GM19023 (cell line): Measurements from ENCODE around the gene PLXNB3.
"Not testable (repeated sequence)": the region's sequence is repeated elsewhere in the genome, so short reads cannot be mapped to it uniquely, and the experiment has no call there.

Experiments used
- ATAC-seq: cut with Tn5 transposase; IDR thresholded peaks from one replicate; pipeline ENCODE4 v1.9.1; 2021; ENCODE audit warnings: mild to moderate bottlenecking, moderate library complexity; ENCODE audit not compliant: unreplicated experiment

Gene PLXNB3

DNA sequence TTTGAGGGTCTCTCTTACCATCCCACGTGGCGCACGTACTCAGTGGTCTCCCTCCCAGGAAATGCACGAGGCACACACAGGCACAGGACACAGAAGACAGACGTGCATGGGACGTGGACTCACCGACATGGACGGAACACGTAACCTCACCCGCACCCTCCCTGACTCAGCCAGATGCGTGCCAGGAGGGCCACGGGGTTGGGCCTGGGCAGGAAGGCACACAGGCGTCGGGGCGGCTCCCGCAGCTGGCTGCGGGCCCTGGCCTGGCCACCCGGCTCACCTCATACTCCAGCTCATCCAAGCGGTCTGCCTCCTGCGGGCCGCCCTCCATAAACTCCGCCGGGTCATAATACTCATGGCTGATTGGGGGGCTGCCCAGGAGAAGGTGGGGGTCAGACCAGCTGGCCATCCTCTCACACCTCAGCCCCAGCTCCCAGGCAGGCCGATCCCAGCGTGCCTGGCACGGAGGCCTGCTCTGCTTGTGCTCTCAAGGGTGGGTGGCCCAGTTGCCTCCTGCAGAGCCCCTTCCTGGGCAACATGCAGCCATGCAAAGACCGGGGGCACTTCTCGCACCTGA, 43.0 kb downstream of the PLXNB3 start:
- no peak for ATAC-seq

DNA sequence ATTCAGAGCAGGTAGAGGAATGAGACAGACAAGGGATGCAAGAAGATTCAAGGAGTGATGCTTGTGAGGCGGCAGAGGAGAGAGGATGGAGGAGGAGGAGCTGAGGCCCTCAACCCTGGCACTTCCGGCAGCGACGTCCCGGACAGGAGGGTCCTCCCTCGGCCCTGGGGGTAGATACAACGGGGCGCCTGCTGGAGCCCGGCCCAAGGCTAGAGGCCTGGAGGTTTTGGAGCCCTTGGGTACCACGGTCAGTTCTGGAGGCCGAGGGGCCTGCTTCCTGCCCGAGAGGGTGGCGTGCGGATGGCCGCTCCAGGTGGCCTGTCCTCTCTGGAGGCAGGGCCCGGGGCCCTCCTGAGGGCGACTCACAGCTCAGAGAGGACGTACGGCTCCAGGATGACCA, 43.9 kb downstream of the PLXNB3 start:
- ATAC-seq, result no peak

DNA sequence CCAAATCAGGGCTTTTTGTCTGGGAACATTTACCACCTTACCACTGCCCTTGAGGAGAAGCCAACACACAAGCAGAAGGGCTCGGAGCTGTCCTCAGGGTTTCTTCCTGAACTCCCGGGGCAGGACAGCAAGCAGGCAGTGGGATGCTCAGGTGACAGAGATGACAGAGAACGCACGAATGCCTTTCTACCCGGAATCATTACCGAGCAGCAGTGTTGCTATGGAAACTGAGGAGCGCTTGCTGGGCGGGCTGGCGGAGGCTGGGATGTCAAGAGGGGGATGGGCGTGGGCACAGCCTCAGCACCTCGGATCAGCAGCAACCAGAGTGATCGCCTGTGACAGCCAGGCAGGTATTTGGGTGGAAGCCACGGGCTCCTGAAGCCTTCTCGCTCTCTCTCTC, 48.2 kb downstream of the PLXNB3 start:
- ATAC-seq, result no peak

DNA sequence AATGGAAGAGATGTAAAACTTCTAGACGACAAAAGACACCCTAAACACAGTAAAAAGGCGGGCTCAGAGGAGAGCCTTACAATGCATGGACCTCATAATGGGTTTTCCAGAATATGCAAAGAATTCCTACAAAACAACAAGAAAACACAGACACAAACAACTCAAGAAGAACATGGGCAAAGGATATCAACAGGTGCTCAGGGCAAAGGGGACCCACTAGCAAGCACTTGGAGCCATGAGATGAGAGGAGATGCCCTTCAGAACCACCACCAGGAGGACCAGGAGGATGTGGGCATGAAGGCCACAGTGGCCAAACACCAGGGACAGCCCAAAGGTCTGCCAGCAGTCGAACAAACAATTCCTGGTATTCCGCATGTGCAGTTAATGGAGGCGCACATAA, 49.1 kb downstream of the PLXNB3 start:
- ATAC-seq, result no peak

DNA sequence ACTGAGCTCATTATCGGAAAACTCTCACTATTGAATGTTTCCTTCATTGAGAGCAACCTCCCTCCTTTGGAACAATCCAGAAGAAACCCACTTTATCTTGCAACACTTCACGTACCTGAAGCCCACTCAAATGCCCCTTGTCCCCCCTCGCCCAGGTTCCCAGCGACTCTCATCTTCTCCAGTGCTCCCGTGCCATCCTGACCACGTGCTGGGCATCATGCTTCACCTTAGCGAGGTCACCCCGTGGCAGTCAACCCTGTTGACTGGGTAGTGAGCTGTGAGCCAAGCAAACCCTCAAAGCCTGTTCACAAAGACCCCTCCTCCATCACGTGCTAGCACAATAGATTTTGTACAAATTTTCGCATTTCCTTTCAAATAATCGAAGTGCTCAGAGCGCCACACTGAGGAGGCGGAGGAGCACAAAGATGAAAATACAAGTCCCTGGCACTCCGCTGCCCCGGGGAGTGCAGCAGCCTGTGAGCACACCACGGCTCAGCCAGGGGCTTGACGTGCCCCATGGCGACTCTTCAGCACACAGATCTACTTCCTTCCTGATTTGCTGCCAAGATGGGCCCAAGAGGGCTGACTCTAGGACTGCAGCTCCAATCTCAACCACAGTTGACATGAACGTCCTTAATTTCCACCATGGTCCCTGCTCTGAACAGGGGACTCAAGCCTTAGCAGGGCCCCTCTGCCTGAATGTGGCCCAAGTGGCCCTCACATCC, 50.7 kb downstream of the PLXNB3 start:
- ATAC-seq, result no peak

DNA sequence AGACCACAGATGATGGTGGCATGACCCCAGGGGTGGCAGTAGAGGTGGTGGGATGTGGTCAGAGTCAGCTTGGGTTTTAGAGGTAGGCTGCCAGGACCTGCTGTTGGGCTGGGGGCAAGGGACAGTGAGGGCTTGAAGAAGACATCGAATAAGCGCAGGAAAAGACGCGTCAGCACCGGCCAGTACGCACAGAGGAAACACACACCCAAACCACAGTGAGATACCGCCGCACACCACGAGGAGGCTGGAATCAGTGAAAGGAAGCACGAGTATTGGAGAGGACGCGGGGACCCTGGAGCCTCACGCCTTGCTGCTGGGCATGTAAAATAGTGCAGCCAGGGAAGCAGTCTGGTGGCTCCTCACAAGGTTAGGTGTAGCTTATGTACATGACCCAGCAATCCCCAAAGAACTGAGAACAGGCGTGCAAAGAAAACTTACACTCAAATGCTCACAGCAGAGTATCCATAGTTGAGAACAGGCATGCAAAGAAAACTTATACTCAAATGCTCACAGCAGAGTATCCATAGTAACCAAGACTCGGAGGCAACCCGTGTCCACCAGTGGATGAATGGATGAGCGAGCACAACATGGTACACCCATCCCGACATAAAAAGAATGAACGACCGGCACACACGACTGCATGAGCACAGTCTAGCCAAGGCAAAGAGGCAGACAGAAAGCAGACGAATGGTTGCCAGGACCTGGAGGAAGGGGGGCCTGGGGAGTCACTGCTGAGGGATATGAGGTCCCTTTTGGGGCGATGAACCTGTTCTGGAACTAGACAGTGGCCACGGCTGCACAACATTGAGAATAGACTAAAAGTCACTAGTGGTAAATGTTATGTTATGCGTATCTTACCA, 53.0 kb downstream of the PLXNB3 start:
- ATAC-seq, result no peak

GRCh38 chrX:153818064-153818463, 54.0 kb downstream of the PLXNB3 start:
- not testable (repeated sequence) for ATAC-seq

DNA sequence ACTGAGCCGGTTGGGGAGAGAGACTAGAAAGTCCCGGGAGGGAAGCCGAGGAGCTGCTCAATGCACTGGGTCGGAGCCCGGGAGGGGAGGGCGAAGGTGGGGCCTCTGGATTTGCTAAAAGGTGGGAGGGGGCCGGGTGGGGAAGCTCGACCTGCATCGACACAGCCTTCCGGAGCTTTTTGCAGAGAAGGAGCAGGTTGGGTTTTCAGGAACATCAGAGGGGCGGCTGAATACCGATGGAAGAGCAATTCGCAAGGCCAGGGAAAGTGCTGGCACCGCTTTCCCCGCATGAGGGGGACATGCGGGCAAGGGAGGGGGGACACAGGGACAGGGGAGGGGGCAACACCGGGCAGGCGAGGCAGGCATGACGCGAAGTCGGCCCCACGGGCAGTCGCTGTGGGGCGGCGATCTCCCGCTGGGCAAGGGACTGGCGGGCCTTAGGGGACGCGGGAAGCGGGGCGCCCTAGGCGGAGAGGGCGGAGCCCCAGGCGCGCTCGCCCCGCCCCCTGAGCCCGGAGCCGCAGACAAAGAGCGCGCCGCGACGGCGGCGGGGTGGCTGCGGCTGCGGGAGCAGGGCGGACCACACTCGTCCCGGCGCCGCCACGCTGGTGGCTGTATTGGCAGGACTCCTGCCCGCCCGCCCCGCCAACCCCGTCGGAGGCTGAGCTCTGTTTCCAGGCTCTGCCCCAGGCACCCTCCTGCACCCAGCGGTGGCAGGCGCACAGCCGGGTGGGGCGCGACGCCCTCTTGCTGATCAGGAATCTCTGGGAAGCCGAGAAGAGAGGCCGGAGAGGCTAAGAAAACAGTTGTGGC, 54.7 kb downstream of the PLXNB3 start:
- no peak for ATAC-seq

DNA sequence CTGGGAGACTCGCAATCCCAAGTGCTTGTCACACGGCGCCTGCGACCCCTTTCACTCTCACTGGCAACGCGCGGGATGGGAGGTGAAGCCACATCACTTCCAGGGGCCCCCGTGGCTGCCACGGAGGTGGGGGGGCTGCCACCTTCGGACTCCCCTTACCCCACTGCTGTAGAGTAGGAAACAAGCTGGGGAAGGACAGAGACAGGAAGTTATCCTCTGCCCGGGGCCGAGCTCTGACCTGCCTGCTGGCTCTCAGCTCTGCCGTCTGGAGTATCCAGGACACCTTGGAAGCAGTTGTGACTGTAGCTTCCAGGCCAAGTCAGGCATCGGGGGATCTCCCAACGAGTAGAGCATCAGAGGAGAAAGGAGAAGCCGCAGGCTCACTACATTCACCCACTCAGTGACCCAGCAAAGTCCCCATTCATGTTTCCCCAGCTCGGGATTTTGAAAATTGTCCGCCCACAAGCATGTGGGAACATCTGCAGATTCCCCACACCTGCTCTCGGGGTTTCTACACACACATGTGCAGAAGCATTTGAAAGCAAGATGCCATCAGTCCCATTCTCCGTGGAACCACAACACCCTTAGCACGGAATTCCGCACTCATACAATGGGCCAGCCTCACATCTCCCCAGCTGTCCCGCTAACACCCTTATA, 55.5 kb downstream of the PLXNB3 start:
- ATAC-seq, result no peak

GRCh38 chrX:153820601-153821000, 56.6 kb downstream of the PLXNB3 start:
- no peak for ATAC-seq

DNA sequence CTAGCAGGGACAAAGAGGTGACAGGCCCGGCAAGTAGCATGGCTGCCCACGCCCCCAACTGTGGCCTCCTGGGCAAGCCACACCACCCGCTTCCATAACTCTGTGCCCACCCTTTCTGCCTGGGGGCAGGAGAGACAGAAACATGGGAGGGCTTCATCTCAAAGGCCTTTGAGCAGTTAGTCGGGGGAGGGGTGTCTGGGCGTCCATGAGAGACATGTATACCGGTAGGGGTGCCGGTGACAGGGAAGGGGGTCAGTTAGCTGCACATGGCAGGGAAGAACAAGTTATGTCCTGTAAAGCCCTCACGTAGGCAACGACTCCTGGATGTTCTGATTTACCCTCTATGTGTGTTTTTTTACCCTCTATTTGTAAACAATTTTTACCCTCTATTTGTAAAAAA, 57.0 kb downstream of the PLXNB3 start:
- no peak for ATAC-seq

GRCh38 chrX:153824348-153824747, 60.3 kb downstream of the PLXNB3 start:
- ATAC-seq, result no peak

- ATAC-seq, result no peak
Observed at GRCh38 chrX:153825042-153825441, 61.0 kb downstream of the PLXNB3 start.
